ACC112 (cell line): ENCODE measurements around the gene RRP36.
A peak's percentile ranks its signal among the peaks of the same experiment; 100 is the strongest.

ENCODE experiments used
- H2AFZ ChIP-seq: fragments of 200-600 bp; sonication (generic); one replicate; pipeline ENCODE4 v1.6.0; 2017; ENCODE audit warnings: antibody characterized with exemption, low read length; ENCODE audit not compliant: unreplicated experiment
- H3K27ac ChIP-seq: fragments of 200-600 bp; sonication (generic); 2 replicates; pipeline ENCODE4 v1.5.1; 2014; ENCODE audit warnings: low read depth, mild to moderate bottlenecking, antibody characterized with exemption, low read length, moderate library complexity
- H3K27me3 ChIP-seq: fragments of 200-600 bp; sonication (generic); 2 replicates; pipeline ENCODE4 v1.6.1; 2014; ENCODE audit warnings: mild to moderate bottlenecking, antibody characterized with exemption, low read length, moderate library complexity, mixed read lengths; ENCODE audit not compliant: insufficient read depth
- H3K36me3 ChIP-seq: fragments of 200-600 bp; sonication (generic); 2 replicates; pipeline ENCODE4 v1.6.1; 2016; ENCODE audit warnings: mild to moderate bottlenecking, antibody characterized with exemption, low read length, moderate library complexity, mixed read lengths; ENCODE audit not compliant: insufficient read depth
- H3K4me1 ChIP-seq: fragments of 200-600 bp; sonication (generic); one replicate; pipeline ENCODE4 v1.6.1; 2016; ENCODE audit warnings: low read length, mixed read lengths; ENCODE audit not compliant: insufficient read depth, unreplicated experiment, control insufficient read depth
- H3K4me3 ChIP-seq: fragments of 200-600 bp; sonication (generic); 2 replicates; pipeline ENCODE4 v1.5.1; 2014; ENCODE audit warnings: mild to moderate bottlenecking, low read depth, low read length
- H3K79me2 ChIP-seq: fragments of 200-600 bp; sonication (generic); one replicate; pipeline ENCODE4 v1.6.0; 2016; ENCODE audit warnings: low read length; ENCODE audit not compliant: control insufficient read depth, unreplicated experiment, insufficient read depth

RRP36 gene

GRCh38 chr6:43054206-43054943, 33.0 kb downstream of the RRP36 start:
- H2AFZ ChIP-seq = peak overlapping the region; percentile 64
- H3K36me3 ChIP-seq = peaks cover 10% of the 10 kb centered on the region; the same call in 1 of the 2 replicates
- peaks cover 32% of the 10 kb centered on the region for H3K4me1 ChIP-seq
- peak overlapping the region; percentile 88 for H3K4me3 ChIP-seq
- no peaks in the 10 kb centered on the region for H3K27me3 ChIP-seq
- peak overlapping the region; percentile 71 for H3K27ac ChIP-seq
- H3K79me2 ChIP-seq = peaks cover 42% of the 10 kb centered on the region

- H3K27ac ChIP-seq = no peak overlapping the region
- no peak overlapping the region for H2AFZ ChIP-seq
- 0 out of 2 replicates have a peak, but pooled peaks cover 4% of the 10 kb centered on the region for H3K36me3 ChIP-seq
- H3K4me1 ChIP-seq = peaks cover 34% of the 10 kb centered on the region
- no peak overlapping the region for H3K4me3 ChIP-seq
- H3K79me2 ChIP-seq = peaks cover 38% of the 10 kb centered on the region
- H3K27me3 ChIP-seq = no peaks in the 10 kb centered on the region
These were observed 34.5 kb downstream of the RRP36 start for GRCh38 chr6:43055966-43056365.

- Histone ChIP-seq H3K4me3 (peak overlapping the region; percentile 92), H3K36me3 (0 out of 2 replicates have a peak, but pooled peaks cover 4% of the 10 kb centered on the region), H3K27me3 (no peaks in the 10 kb centered on the region), H3K79me2 (peaks cover 15% of the 10 kb centered on the region), H2AFZ (no peak overlapping the region), H3K4me1 (peaks cover 16% of the 10 kb centered on the region), H3K27ac (no peak overlapping the region)
These were observed 37.1 kb downstream of the RRP36 start for GRCh38 chr6:43058531-43058930.

- H3K36me3 ChIP-seq = 0 out of 2 replicates have a peak, but pooled peaks cover 4% of the 10 kb centered on the region
- peak within 1 kb of the TSS; percentile 92 for H3K4me3 ChIP-seq
- H3K4me1 ChIP-seq = peaks cover 11% of the 10 kb centered on the region
- H3K27ac ChIP-seq = peak within 1 kb of the TSS; percentile 50
- peaks cover 15% of the 10 kb centered on the region for H3K79me2 ChIP-seq
- no peaks in the 10 kb centered on the region for H3K27me3 ChIP-seq
- H2AFZ ChIP-seq = peak within 1 kb of the TSS; percentile 82
These were observed 38.0 kb downstream of the RRP36 start, which contains the start of the genes KLC4 and MRPL2 for GRCh38 chr6:43059168-43060033. KLC4 (plus strand) TSS chr6:43059631; CDS start chr6:43061336, 1,705 bp downstream. MRPL2 (minus strand) TSS chr6:43059434; CDS start chr6:43059381, 53 bp downstream.

DNA sequence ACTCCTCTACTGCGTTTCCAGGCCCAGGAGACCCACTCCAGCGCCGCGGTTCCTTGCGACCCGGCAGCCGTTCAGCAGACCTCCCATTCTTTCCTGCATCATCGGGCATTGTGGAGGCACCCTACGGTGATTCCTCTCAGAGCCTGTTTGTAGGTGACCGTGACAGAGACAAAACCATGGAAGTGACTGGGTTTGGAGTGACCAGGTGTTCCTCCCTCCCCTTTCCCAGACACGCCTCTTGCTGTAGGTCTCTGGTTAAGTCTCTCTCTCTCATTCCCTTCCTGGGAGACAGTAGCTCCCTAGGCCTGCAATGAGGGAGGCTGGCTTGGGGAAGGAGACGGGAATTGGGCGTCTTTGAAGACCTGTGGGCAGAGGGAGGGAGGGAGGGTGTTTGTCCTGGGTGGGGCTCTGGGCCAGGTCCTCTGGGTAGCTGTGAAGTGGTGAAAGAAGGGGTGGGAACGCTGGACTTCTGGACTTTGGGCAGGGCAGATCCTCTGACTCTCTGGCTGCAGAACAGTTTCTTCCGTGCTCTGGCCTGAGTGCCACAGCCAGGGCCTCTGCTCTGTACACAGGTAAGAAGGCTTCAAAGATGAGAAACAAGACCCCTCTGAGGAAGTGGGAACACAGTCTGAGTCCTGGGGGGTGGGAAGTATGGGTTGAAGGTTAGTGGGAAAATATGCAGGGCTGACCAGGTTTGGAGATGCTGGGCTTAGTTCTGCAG, 38.8 kb downstream of the RRP36 start:
- Histone ChIP-seq H3K36me3 (0 out of 2 replicates have a peak, but pooled peaks cover 4% of the 10 kb centered on the region), H3K79me2 (peaks cover 15% of the 10 kb centered on the region), H3K4me1 (peaks cover 11% of the 10 kb centered on the region), H2AFZ (peak overlapping the region; percentile 82), H3K27ac (peak overlapping the region; percentile 50; the same call in 1 of the 2 replicates), H3K4me3 (peak overlapping the region; percentile 92), H3K27me3 (no peaks in the 10 kb centered on the region)

DNA sequence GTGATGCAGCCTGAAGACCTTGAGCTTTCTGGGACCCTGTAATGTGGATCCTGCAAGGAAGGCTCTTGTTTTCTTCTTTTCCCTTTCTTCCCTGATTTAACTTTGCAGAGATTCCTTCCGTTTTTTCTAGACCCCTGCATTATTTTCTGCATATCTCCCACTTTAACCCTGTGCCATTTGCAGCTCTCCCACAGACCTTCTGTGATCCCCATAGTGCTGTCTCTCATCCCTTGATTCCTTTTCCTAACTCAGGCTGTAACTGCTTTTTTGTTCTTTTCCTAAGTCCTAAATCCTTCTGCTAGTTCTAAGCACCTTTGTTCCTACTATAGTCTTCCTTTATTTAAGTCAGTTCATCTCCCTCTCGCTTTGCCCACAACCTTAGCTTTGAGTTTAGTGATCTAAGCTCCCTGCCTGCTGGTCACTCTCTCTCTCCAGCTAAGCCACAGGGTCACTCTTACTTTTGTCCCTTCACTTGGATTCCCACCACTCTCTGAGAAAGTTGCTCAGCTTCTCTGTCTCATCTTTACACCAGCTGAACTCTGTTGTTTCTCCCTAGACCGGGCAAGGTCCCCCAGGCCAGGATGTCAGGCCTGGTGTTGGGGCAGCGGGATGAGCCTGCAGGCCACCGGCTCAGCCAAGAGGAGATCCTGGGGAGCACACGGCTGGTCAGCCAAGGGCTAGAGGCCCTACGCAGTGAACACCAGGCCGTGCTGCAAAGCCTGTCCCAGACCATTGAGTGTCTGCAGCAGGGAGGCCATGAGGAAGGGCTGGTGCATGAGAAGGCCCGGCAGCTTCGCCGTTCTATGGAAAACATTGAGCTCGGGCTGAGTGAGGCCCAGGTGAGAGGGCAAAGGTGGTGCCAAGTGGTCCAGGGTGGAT, 39.6 kb downstream of the RRP36 start:
- no peak overlapping the region for H2AFZ ChIP-seq
- H3K27ac ChIP-seq = no peak overlapping the region
- peaks cover 15% of the 10 kb centered on the region for H3K79me2 ChIP-seq
- H3K4me3 ChIP-seq = peak overlapping the region; percentile 92
- H3K27me3 ChIP-seq = no peaks in the 10 kb centered on the region
- H3K4me1 ChIP-seq = peaks cover 11% of the 10 kb centered on the region
- H3K36me3 ChIP-seq = 0 out of 2 replicates have a peak, but pooled peaks cover 4% of the 10 kb centered on the region

DNA sequence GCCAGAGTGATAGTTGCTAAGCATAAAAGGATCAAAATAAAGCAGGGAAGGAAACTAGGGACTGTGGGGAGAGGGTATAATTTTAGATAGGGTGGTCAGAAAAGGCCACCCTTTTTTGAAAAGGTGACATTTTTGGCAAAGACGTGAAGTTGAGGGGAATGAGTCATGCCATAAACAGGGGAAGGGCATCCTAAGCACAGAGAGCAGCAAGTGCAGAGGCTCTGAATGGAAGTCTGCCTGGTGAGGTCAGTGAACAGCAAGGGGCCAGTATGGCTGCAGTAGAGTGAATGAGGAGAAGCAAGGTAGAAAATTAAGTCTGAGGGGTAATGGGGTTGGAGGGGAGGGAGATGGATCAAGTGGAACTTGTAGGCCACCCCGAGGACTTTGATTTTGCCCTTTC, 40.4 kb downstream of the RRP36 start:
- Histone ChIP-seq H3K79me2 (peaks cover 15% of the 10 kb centered on the region), H3K27ac (no peak overlapping the region), H3K4me3 (no peak overlapping the region), H2AFZ (no peak overlapping the region), H3K4me1 (peaks cover 11% of the 10 kb centered on the region), H3K36me3 (0 out of 2 replicates have a peak, but pooled peaks cover 4% of the 10 kb centered on the region), H3K27me3 (no peaks in the 10 kb centered on the region)

GRCh38 chr6:43062818-43063217, 41.4 kb downstream of the RRP36 start:
- peaks cover 14% of the 10 kb centered on the region for H3K79me2 ChIP-seq
- no peak overlapping the region for H3K27ac ChIP-seq
- 0 out of 2 replicates have a peak, but pooled peaks cover 2% of the 10 kb centered on the region for H3K36me3 ChIP-seq
- H3K4me1 ChIP-seq = peaks cover 11% of the 10 kb centered on the region
- no peak overlapping the region for H3K4me3 ChIP-seq
- no peaks in the 10 kb centered on the region for H3K27me3 ChIP-seq
- no peak overlapping the region for H2AFZ ChIP-seq

DNA sequence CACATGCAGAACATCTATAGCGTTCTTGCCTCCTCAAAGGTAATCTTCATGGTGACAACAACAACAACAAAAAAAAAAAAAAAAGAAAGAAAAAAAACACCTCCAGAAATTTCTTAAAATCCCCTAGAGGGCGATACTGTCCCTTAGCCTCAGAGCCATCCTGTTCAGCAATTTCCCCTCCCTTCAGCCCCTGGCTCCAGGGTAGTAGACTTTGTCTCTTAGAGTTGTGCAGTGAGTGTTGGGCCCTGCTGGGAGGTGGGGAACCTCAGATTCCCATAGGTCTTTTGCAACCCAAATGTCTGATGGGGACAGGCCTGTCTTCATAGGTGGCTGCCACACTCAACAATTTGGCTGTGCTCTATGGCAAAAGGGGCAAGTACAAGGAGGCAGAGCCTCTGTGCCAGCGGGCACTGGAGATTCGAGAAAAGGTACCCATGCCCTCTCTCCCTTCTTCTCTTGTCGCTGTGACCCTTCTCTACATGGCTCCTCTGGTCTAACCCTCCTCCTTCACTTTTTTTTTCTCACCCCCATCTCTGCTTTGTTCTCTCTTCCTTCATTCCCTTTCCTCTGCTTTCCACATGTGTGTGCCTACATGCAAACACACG, 48.7 kb downstream of the RRP36 start:
- H3K27ac ChIP-seq = no peak overlapping the region
- peaks cover 1% of the 10 kb centered on the region for H3K4me1 ChIP-seq
- no peaks in the 10 kb centered on the region for H3K36me3 ChIP-seq
- H3K27me3 ChIP-seq = no peaks in the 10 kb centered on the region
- H3K79me2 ChIP-seq = no peaks in the 10 kb centered on the region
- H3K4me3 ChIP-seq = no peak overlapping the region
- no peak overlapping the region for H2AFZ ChIP-seq
